Body of pancreas (tissue), 4 donors: Measurements from ENCODE around the gene PRSS1.
"Not testable (repeated sequence)": the region's sequence is repeated elsewhere in the genome, so short reads cannot be mapped to it uniquely, and the experiment has no call there.

Experiments
- POLR2A ChIP-seq, 3 donors: fragments of 450-650 bp; IDR thresholded peaks; one replicate each; pipeline ENCODE4 v1.6.1; 2016; ENCODE audit warnings: antibody characterized with exemption in 3 of 3, mild to moderate bottlenecking in 2 of 3
- TF ChIP-seq, protein P1 (sequence below), 7 experiments: fragments of 450-650 bp in 4 of 7; fragments of 200-600 bp in 3 of 7; sonication (generic) in 3 of 7; IDR thresholded peaks; one replicate each; pipeline ENCODE4 v1.5.1; 2016 to 2019; ENCODE audit warnings: antibody characterized with exemption in 7 of 7

DNA sequence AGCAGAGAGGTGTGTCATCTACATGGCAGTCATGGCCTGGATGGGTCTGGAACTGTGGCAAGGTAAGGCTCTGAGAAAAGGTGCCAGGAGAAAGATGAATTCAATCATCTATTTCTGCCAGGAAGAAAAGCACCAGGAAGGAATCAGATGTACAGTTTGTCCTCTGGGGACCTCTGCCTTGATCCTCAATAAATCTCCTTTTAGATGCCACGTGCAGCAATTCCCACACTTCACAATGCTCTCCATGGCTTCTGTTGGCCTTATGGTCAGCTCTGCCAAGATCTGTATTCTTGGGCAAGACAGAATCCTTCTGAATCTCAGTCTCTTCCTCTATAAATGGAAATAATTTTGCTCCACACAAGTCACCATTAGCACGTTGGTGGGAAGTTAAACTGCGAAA lies 19.6 kb downstream of the PRSS1 start:
- TF ChIP-seq, protein P1, sequence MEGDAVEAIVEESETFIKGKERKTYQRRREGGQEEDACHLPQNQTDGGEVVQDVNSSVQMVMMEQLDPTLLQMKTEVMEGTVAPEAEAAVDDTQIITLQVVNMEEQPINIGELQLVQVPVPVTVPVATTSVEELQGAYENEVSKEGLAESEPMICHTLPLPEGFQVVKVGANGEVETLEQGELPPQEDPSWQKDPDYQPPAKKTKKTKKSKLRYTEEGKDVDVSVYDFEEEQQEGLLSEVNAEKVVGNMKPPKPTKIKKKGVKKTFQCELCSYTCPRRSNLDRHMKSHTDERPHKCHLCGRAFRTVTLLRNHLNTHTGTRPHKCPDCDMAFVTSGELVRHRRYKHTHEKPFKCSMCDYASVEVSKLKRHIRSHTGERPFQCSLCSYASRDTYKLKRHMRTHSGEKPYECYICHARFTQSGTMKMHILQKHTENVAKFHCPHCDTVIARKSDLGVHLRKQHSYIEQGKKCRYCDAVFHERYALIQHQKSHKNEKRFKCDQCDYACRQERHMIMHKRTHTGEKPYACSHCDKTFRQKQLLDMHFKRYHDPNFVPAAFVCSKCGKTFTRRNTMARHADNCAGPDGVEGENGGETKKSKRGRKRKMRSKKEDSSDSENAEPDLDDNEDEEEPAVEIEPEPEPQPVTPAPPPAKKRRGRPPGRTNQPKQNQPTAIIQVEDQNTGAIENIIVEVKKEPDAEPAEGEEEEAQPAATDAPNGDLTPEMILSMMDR (IDR thresholded peaks at IDR 0.05): not testable (repeated sequence)
- not testable (repeated sequence) for TF ChIP-seq POLR2A (IDR thresholded peaks at IDR 0.05)
